ENCODE results near the gene CHP2. TPM values are rescaled to one million over a fixed set of nuclear protein-coding genes. Genes with fewer than 3 reads are reported as not detected.

The CHP2 gene
- total RNA-seq, result not detected

DNA sequence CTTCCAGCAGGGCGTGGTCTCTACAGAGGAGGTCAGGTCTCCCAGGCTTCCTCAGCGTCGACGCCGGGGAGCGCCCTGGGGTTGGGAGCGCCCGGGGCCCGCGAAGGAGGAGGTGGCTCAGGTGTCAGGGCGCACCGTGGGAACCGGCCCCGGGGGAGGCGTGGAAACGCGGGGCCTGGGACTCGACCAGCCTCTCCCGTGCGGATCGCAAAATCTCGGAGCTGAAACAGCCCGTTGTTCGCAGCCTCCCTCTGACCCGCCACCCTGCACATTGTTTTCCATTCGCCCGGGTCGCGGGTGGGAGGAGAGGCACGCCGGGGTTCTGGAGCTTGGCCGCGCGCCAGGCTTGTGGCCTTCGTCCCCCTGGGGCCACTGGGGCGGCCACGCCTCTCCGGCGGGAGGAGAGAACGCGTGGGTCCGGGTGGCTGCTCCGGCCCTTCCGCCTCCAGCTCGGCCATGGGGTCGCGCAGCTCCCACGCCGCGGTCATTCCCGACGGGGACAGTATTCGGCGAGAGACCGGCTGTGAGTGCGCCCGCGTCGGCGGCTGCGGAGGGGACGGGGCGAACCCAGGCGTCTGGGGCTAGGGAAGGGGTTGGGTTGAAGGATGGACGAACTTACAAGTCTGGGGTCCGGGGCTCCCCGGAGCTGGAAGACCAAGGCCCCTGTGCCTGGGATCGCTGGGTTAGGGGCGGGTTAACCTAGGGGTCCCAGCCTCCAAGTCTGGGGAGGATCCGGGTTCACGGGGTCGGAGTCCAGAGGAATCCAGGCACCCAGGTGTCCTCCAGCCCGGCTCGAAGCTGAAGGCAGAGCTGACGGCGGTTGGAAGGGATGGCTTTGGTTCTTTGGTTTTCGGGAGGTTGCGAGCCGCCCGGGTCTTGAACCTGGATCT is at the start of gene CHP2:
TSS of gene CHP2 (plus strand) at position 433 of the 890 bp plus-strand sequence. CDS start at position 457, 24 bp downstream.

DNA sequence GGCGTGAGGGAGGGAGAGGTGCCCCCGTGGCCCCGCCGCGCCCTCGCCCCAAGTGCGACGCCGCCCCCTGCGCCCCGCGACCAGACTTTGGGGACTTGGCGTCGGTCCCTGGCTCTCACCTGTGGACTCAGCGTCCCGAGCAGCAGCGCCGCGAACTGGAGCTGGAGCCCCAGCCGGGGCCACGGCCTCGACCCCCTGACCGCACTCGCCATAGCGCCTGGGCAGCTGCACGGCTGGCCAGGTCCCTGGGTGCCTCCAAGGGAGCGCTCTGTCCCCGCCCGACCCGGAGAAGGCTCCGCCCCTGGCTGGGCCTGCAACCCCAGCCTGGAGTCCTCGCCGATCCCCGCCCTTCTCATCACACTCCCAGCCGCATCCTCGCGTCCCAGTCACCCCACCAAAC is 41.9 kb upstream of the CHP2 start, which contains the start of gene ERN2:
TSS of gene ERN2 (minus strand) at position 247 of the 400 bp plus-strand sequence. CDS start at position 212, 35 bp downstream.

Other genes with a start within 250 kb of the CHP2 start
- 10 to 100 TPM; 28.2 to 41.6 TPM for gene GGA2, start 244.5 kb upstream of the CHP2 start, total RNA-seq
- 10 to 100 TPM; 45.8 to 57.9 TPM for gene EARS2, start 197.7 kb upstream of the CHP2 start, total RNA-seq
- gene UBFD1, start 197.3 kb upstream of the CHP2 start, total RNA-seq, result 10 to 100 TPM; 86.7 to 93.2 TPM
- gene NDUFAB1, start 158.7 kb upstream of the CHP2 start, total RNA-seq, result 100 to 1,000 TPM; 102 to 142 TPM
- 10 to 100 TPM; 17.9 to 23.3 TPM for gene PALB2, start 113.7 kb upstream of the CHP2 start, total RNA-seq
- gene DCTN5, start 113.6 kb upstream of the CHP2 start, total RNA-seq, result 10 to 100 TPM; 48.2 to 62.6 TPM
- 10 to 100 TPM; 31.3 to 61.6 TPM for gene PLK1, start 76.1 kb upstream of the CHP2 start, total RNA-seq
- not detected for gene ERN2, start 41.8 kb upstream of the CHP2 start, total RNA-seq
- 1 to 10 TPM; 1.0 to 5.3 TPM for gene PRKCB, start 81.0 kb downstream of the CHP2 start, total RNA-seq

Data from melanocyte of skin (primary cell).